ENCODE data around the gene NPHS1.
A peak's percentile ranks its signal among the peaks of the same experiment; 100 is the strongest.
"Not testable (repeated sequence)": the region's sequence is repeated elsewhere in the genome, so short reads cannot be mapped to it uniquely, and the experiment has no call there.

The NPHS1 gene

GRCh38 chr19:35813043-35813890 is 39.0 kb downstream of the NPHS1 start:
- no peak for DNase-seq (ENCODE audit: low spot score)

GRCh38 chr19:35812220-35813042 is 39.9 kb downstream of the NPHS1 start, which contains the start of gene PRODH2:
Gene PRODH2 (minus strand): TSS chr19:35812845. CDS start chr19:35812805, 40 bp downstream.
- no peak for DNase-seq (ENCODE audit: low spot score)

DNA sequence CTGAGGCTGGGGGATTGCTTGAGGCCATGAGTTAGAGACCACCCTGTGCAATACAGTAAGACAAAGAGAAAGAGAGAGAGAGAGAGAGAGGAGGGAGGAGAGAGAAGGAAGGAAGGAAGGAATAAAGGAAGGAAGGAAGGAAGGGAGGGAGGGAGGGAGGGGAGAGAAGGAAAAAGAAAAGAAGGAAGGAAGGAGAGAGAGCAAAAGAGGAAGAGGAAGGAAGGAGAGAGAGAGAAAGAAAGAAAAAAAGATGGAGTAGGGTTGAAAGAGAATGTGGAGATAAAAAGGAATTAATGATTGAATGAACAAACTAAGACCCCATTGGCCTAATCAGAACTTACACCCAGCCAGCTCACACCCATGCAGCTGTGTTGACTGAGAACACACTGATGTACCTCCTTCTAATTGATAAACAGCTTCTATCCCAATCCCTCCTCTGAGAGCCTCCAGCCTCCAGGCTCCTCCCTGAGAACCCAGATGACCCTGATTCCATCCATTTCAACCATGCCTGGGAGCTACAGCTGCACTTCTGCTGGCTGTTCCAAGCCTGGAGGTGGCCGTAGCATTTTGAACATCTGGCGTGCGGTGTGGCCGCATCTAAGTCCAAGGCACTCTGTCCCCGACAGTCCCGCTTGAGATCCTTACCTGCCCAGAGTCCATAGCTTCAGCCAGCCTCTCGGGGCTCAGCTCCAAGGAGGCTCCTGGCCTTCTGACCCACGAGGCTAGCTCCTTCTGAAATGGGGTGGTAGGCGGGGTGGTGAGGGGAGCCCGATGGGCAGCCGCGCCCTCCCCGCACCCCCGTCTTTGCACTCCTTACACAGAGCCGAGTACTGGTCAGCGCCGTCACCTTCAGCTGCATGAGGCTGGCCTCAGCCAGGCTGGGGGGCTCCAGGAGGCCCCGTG is 40.7 kb downstream of the NPHS1 start:
- DNase-seq (ENCODE audit: low spot score) = no peak

DNA sequence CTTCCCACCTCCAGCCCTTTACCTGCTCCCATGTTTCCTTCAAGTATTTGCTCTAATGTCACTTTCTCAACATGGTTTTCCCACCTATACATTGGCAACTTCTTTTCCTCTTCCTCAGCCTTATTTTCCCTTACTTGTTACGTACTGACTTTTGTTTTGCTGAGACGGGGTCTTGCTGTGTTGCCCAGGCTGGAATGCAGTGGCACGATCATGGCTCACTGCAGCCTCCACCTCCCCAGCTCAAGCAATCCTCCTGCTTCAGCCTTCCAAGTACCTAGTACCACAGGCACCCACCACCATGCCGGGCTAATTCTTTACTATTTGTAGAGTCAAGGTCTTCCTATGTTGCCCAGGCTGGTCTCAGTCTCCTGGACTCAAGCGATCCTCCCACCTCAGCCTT is 44.7 kb downstream of the NPHS1 start:
- no peak for DNase-seq (ENCODE audit: low spot score)

- DNase-seq (ENCODE audit: low spot score) = no peak
Observed at GRCh38 chr19:35806597-35806996, 45.7 kb downstream of the NPHS1 start.

- DNase-seq (ENCODE audit: low spot score) = no peak
Observed at GRCh38 chr19:35805526-35806102, 46.7 kb downstream of the NPHS1 start.

- DNase-seq (ENCODE audit: low spot score) = no peak
Observed at GRCh38 chr19:35801828-35802227, 50.5 kb downstream of the NPHS1 start.

DNA sequence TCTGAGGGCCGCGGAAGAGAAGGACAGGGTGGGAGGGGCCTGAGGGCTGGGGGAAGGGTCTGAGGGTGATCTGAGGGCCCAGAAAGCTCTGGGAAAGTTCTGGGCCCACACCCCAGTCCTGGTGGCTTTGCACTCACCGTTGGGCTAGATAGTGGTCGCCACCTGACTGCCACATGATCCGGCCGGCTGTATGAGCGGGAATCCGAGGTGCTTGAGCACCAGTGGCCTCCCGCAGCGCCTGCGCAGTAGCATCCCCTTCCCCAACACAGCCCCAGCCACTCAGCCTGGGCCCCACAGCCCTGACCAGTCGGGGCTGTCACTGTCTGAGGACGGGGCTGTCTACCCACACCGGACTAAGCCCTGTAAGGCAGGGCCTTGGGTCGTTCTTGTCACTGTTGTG is 54.6 kb downstream of the NPHS1 start:
- DNase-seq (ENCODE audit: low spot score) = peak; percentile 75

GRCh38 chr19:35796645-35797542 is 55.4 kb downstream of the NPHS1 start:
- DNase-seq (ENCODE audit: low spot score) = no peak

GRCh38 chr19:35795564-35795963 is 56.7 kb downstream of the NPHS1 start:
- not testable (repeated sequence) for DNase-seq (ENCODE audit: low spot score)

DNA sequence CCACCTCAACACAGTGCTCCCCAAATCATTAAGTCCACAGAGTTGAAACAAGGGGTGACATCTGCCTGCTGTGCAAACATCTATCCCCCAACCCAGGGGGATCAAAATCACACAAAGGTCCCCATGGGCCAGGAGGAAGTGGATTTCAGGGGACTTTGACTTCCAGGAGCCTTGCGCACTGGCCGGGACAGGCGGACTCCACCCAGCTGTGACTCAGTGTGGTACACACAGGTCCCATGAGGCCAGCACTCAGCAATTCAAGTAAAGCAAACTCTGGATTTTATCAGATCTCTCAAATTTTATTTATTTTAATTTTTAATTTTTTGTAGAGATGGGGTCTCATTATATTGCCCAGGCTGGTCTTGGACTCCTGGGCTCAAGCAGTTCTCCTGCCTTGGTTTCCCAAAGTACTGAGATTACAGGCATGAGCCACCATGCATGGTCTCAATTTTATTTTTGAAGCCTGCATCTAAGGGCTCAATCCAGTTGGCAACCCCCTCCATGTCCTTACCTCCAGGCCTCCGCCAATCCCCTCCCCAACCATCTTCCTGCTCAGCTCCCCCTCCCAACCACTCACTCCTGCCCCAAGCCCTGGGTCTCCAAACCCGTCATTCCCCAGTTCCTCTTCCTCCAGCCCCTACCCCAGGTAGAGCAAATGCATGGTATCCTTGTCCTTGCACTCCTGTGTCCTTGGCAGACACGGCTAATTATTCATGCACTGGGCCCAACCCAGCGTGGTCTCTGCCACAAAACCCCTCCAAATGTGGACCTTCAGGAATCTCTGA is 58.7 kb downstream of the NPHS1 start:
- DNase-seq (ENCODE audit: low spot score) = no peak

- DNase-seq (ENCODE audit: low spot score) = no peak
Observed at GRCh38 chr19:35792888-35793287, 59.4 kb downstream of the NPHS1 start.

DNA sequence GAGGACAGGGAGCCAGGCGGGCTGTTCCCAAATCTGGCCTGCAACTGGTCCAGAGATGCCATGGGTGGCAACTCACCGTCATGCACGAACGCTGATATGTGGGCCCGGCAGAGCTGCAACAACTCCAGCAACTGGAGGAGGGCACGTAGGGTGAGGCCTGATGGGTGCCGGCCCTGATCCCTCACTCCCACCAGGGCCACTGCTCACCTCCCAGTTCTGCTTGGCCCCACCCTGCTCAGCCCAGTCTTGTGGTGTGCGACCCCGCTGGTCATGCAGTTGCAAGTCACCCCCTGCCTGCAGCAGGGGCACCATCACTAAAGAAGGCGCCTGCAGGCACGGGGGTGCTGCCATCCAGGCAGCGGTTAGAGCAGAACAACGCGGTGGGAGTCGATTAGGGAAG is 60.0 kb downstream of the NPHS1 start:
- no peak for DNase-seq (ENCODE audit: low spot score)

DNA sequence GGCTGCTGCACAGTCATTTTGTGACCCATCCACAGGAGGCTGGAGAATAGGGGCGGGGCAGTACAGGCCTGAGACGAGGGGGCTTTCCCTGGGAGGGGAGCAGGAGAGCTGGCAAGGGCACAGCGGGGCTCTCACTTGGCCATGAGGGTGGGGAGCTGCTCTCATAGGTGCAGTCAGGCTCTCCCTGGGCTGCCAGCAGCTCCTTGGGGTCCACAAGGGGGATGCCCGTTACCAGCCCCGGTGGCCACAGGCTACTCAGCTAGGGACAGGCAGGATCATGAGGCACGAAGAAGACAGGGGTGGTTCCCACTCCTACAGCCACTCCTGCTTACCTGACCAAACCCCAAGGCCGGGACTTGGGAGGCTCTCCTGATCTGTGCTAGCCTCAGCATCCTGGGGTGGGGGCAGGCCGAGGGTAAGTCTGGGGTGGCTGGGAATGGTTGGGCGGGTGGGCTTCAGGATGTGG is 60.5 kb downstream of the NPHS1 start:
- DNase-seq (ENCODE audit: low spot score) = no peak

GRCh38 chr19:35790981-35791813 is 61.1 kb downstream of the NPHS1 start:
- no peak for DNase-seq (ENCODE audit: low spot score)

GRCh38 chr19:35789978-35790944 is 62.0 kb downstream of the NPHS1 start:
- no peak for DNase-seq (ENCODE audit: low spot score)

DNA sequence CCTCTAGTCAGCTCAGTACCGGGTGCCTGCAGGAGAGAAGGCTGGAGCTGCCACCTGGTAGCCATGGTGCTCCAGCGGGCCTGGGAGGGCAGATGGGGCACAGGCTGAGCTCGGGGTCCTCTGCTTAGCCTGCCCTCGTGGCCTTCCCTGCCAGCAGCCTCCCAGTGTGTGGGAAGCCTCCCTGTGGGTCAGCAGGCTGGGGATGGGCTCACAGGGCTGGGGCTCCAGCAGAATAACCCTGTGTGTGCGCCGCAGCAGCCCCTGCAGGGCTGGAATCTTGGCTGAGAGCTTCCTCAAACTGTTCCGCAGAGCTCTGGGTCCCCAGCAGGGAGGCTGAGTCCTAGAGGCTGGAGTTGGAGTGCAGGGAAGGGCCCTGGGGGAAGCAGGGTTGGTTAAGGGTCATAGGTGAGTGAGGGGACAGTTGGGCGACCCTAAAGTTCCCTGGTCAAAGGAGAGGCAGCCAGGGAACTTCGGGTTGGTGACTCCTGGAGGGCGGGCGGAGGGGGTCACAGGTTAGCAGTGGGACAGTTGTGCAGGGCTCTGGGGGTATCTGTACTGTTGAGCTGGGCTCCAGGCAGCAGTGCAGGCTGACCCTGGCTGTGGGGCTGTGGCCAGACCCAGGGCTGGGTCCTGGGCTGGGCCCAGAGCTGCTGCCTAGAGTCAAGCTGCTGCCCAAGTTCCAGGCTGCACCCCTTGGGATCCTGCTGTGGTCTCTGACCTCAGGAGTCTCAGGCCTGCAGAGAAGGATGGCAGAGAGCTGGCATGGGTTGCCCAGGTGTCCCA is 62.9 kb downstream of the NPHS1 start:
- no peak for DNase-seq (ENCODE audit: low spot score)
